Measurements from ENCODE around the gene RUBCN.
"Not testable (repeated sequence)": the region's sequence is repeated elsewhere in the genome, so short reads cannot be mapped to it uniquely, and the experiment has no call there.

The RUBCN gene

GRCh38 chr3:197734667-197735318 lies 1.9 kb downstream of the RUBCN start:
- Histone ChIP-seq H3K36me3 (replicated peaks) (no peaks in the 10 kb centered on the region), H3K4me3 (ENCODE audit: low read depth, low read length) (no peak overlapping the region), H3K27me3 (replicated peaks) (no peaks in the 10 kb centered on the region), H3K27ac (no peak overlapping the region)
- in situ Hi-C loops (cut with HindIII; ENCODE audit: low pct_ligation_motif_present, low sequenced_read_pairs), result no loop called here
- no peak for DNase-seq
- TF ChIP-seq, protein P1, sequence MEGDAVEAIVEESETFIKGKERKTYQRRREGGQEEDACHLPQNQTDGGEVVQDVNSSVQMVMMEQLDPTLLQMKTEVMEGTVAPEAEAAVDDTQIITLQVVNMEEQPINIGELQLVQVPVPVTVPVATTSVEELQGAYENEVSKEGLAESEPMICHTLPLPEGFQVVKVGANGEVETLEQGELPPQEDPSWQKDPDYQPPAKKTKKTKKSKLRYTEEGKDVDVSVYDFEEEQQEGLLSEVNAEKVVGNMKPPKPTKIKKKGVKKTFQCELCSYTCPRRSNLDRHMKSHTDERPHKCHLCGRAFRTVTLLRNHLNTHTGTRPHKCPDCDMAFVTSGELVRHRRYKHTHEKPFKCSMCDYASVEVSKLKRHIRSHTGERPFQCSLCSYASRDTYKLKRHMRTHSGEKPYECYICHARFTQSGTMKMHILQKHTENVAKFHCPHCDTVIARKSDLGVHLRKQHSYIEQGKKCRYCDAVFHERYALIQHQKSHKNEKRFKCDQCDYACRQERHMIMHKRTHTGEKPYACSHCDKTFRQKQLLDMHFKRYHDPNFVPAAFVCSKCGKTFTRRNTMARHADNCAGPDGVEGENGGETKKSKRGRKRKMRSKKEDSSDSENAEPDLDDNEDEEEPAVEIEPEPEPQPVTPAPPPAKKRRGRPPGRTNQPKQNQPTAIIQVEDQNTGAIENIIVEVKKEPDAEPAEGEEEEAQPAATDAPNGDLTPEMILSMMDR (IDR thresholded peaks at IDR 0.05; ENCODE audit: low read depth, low read length, missing control alignments), result no peak

DNA sequence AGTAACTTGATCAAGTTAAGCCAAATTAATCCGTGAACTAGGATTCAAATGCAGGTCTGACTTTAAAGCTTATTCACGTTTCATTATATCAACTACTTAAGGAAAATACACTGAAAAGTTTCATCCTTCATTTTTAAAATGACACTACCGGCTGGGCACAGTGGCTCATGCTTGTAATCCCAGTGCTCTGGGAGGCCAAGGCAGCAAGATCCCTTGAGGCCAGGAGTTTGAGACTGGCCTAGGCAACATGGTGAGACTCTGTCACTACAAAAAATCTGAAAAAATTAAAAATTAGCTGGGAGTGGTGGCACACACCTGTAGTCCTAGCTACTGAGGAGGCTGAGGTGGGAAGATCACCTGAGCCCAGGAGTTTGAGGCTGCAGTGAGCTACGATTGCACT lies 3.7 kb downstream of the RUBCN start:
- H3K4me3 ChIP-seq (ENCODE audit: low read depth, low read length), result no peak overlapping the region
- no peak overlapping the region for H3K27ac ChIP-seq
- H3K36me3 ChIP-seq (replicated peaks), result no peaks in the 10 kb centered on the region
- H3K27me3 ChIP-seq (replicated peaks), result no peaks in the 10 kb centered on the region
- no peak for DNase-seq
- TF ChIP-seq, protein P1 (IDR thresholded peaks at IDR 0.05; ENCODE audit: low read depth, low read length, missing control alignments), result no peak
- in situ Hi-C loops (cut with HindIII; ENCODE audit: low pct_ligation_motif_present, low sequenced_read_pairs), result no loop called here

DNA sequence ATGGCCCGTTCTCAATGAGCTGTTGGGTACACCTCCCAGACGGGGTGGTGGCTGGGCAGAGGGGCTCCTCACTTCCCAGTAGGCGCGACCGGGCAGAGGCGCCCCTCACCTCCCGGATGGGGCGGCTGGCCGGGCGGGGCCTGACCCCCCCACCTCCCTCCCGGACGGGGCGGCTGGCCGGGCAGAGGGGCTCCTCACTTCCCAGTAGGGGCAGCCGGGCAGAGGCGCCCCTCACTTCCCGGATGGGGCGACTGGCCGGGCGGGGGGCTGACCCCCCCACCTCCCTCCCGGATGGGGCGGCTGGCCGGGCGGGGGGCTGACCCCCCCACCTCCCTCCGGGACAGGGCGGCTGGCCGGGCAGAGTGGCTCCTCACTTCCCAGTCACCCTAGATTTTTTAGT lies 5.2 kb downstream of the RUBCN start:
- in situ Hi-C loops (cut with HindIII; ENCODE audit: low pct_ligation_motif_present, low sequenced_read_pairs); H3K27me3 ChIP-seq (replicated peaks); DNase-seq; H3K36me3 ChIP-seq (replicated peaks); H3K4me3 ChIP-seq (ENCODE audit: low read depth, low read length); H3K27ac ChIP-seq: not testable (repeated sequence)

DNA sequence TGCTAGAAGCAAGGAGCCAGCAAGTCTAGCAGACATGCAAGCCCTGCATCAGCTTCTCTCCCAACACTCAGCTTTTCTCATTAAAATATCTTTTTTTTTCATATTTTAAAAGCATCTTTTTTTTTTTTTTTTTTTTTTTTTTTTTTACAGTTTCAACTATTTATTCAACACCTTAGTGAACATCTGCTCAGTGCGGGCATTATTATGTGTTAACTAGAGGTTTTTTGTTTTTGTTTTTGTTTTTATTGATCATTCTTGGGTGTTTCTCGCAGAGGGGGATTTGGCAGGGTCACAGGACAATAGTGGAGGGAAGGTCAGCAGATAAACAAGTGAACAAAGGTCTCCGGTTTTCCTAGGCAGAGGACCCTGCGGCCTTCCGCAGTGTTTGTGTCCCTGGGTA lies 5.9 kb downstream of the RUBCN start:
- H3K36me3 ChIP-seq (replicated peaks); DNase-seq; H3K27me3 ChIP-seq (replicated peaks); H3K4me3 ChIP-seq (ENCODE audit: low read depth, low read length); H3K27ac ChIP-seq; in situ Hi-C loops (cut with HindIII; ENCODE audit: low pct_ligation_motif_present, low sequenced_read_pairs): not testable (repeated sequence)

- TF ChIP-seq, protein P1 (IDR thresholded peaks at IDR 0.05; ENCODE audit: low read depth, low read length, missing control alignments), result no peak
- Histone ChIP-seq H3K36me3 (replicated peaks) (no peaks in the 10 kb centered on the region), H3K27me3 (replicated peaks) (no peaks in the 10 kb centered on the region), H3K27ac (peak overlapping the region; percentile 63), H3K4me3 (ENCODE audit: low read depth, low read length) (no peak overlapping the region)
- in situ Hi-C loops (cut with HindIII; ENCODE audit: low pct_ligation_motif_present, low sequenced_read_pairs), result no loop called here
- DNase-seq, result peak; percentile 85
Observed at GRCh38 chr3:197730200-197730599, 6.5 kb downstream of the RUBCN start.

GRCh38 chr3:197728487-197728886 lies 8.2 kb downstream of the RUBCN start:
- in situ Hi-C loops (cut with HindIII; ENCODE audit: low pct_ligation_motif_present, low sequenced_read_pairs), result no loop called here
- no peaks in the 10 kb centered on the region for H3K27me3 ChIP-seq (replicated peaks)
- TF ChIP-seq, protein P1 (IDR thresholded peaks at IDR 0.05; ENCODE audit: low read depth, low read length, missing control alignments), result no peak
- no peak overlapping the region for H3K4me3 ChIP-seq (ENCODE audit: low read depth, low read length)
- DNase-seq, result no peak
- H3K36me3 ChIP-seq (replicated peaks), result no peaks in the 10 kb centered on the region
- no peak overlapping the region for H3K27ac ChIP-seq

DNA sequence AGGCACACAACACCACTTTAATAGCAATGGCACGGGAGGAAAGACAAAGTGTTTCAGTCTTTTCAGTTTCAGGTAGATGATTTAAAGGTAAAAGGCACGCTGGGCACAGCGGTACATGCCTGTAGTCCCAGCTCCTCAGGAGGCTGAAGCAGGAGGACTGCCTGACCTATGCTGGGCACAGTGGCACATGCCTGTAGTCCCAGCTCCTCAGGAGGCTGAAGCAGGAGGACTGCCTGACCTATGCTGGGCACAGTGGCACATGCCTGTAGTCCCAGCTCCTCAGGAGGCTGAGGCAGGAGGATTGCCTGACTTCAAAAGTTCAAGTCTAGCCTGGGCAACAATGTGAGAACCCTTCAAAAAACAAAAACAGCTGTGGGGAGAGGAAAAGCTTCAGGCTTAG lies 8.8 kb downstream of the RUBCN start:
- DNase-seq; H3K36me3 ChIP-seq (replicated peaks); H3K27ac ChIP-seq; H3K4me3 ChIP-seq (ENCODE audit: low read depth, low read length); in situ Hi-C loops (cut with HindIII; ENCODE audit: low pct_ligation_motif_present, low sequenced_read_pairs); H3K27me3 ChIP-seq (replicated peaks): not testable (repeated sequence)

Data from brain microvascular endothelial cell (primary cell).